GM21528 (cell line): ENCODE data around the gene SH3BP5L.
A peak's percentile ranks its signal among the peaks of the same experiment; 100 is the strongest.

Experiments used
- ATAC-seq: cut with Tn5 transposase; IDR thresholded peaks from one replicate; pipeline ENCODE4 v1.9.1; 2021; ENCODE audit warnings: mild to moderate bottlenecking, moderate library complexity; ENCODE audit not compliant: unreplicated experiment, low FRiP score

The SH3BP5L gene

DNA sequence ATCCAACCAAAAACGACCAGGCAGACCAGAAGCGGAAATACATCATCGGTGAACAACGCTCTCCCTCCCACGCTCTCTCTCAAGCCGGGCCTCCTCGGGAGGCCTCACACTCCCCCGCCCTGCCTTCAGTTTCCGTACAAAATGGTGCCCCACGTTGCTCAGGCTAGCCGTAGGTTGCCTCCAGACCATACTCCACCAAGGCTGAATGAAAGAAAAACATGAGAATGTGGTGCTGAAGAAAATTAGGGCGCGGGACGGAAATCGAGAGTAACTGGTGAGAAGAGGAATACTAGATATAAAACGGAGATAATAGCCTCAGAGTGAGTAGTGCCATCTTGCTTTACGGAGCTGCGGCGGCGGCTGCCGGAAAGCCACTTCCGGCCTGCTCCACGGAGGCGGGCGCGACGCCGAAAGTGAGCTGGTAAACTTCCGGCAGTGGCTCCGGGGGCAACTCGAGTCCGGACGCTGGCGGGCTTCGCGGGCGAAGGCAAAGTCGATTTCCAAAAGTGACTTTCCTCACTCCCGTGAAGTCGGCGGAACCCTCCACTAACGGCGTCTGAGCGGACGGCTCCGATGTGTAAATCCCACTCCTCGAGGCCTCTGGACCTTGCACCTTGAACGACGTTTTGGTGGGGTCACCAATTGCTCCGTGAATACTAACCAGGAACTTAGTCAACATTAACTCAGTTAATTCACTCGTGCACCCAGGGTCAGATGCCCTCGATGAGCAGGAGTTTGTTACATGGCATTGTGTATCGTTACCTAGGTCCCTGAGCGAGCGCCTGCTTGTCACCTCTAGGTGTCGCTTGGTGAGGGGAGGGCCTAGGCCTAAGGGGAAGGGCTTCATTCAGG lies at the start of gene SH3BP5L:
SH3BP5L (minus strand) TSS at position 7 of the 852 bp plus-strand sequence. CDS start 980 bp downstream, outside the sequence.
- peak; percentile 94 for ATAC-seq

DNA sequence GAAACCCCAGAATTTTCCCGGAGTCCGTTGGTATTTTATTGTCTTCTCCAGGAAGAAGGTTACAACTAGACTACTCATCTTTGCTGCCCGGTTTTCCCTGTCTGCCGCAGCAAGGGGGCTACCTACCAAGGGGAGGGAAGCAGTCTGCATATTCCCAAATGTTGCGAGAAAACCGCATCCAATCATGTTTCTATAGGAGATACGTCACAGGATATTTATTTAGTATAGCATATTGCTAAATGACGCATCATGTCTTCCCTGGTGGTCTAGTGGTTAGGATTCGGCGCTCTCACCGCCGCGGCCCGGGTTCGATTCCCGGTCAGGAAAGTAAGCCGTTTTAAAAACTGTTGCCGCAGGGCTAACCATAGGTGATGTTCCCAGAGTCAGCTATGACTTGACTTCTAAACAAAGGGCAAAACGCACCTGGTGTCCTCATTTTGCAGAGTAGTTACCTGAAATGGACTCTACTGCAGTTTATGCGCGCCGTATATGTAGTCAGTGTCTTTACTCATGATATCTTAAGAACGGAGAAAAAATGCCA lies 48.3 kb upstream of the SH3BP5L start:
- ATAC-seq = peak; percentile 75

DNA sequence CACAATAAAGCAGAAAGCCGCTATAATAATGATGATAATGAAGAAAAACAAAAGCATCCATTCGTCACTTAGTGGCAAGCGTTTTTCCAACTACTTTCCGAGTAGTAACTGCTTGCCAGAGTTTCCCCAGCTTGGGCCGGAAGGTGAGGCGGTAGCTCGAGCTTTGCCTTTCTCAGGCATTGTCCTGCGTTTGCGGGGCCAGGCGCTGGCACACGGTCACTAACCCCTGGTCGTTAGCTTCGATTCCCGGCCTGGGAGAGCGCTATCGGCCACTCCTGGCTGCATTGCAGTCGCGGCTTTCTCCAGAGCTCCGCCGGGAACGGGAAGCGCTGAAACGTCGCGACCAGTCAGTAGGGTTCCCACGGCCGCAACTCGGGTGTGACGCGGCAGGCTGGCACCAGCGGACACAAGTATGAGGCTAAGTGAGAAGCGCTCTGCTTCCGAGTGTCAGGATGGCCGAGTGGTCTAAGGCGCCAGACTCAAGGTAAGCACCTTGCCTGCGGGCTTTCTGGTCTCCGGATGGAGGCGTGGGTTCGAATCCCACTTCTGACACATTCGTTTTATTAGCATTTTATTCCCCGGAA lies 47.8 kb upstream of the SH3BP5L start:
- ATAC-seq = peak; percentile 82

DNA sequence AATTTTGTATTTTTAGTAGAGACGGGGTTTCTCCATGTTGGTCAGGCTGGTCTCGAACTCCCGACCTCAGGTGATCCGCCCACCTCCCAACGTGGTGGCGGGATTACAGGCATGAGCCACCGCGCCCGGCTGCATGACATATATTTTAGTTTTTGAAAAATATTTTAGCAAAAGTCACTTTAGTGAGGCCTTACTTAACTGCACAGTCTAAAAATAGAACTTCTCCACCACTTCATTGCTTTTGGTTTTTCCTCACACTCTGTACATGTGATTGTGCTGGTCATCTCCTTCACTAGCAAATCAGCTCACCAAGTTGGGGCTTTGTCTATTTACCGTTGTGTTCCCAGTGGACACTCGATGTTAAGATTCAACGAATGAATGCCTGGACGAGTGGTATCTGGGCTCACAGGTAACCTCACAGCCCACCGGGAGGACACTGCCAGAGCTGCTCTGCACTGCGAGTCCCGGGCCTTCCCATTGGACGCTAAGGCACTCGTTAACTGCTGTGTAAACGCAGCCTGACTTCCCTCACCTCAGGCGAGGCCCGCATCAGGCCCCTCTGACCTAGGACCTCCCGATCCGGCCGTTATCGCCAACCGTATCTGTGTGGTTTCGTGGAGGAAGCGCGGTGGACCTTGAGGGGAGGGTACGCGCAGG lies 47.2 kb upstream of the SH3BP5L start:
- ATAC-seq = peak; percentile 54

DNA sequence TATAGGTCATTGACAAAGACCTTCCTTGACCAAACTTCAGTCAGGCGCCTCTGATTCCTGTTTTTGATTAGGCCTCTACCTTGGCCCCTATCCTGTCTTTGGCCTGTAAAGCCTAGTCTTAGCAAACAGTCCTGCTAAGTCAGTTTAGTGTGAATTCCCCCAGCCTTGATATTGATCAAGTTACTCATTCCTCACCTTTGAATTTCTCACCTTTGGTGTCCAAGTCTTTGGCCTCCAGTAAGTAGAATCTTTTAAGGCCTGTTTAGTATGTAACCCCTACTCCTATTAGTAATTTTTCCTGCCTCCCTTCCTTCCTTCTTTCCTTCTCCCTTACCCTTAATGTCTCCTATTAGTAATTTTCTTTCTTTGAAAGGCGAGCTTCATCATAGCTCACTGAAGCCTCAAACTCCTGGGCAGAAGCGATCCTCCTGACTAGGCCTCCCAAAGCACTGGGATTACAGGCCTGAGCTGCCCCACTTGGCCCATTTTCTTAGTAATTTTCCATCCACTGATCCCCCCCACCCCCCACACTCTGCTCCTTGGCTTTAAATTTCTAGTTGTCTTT lies 46.2 kb upstream of the SH3BP5L start:
- ATAC-seq = no peak

DNA sequence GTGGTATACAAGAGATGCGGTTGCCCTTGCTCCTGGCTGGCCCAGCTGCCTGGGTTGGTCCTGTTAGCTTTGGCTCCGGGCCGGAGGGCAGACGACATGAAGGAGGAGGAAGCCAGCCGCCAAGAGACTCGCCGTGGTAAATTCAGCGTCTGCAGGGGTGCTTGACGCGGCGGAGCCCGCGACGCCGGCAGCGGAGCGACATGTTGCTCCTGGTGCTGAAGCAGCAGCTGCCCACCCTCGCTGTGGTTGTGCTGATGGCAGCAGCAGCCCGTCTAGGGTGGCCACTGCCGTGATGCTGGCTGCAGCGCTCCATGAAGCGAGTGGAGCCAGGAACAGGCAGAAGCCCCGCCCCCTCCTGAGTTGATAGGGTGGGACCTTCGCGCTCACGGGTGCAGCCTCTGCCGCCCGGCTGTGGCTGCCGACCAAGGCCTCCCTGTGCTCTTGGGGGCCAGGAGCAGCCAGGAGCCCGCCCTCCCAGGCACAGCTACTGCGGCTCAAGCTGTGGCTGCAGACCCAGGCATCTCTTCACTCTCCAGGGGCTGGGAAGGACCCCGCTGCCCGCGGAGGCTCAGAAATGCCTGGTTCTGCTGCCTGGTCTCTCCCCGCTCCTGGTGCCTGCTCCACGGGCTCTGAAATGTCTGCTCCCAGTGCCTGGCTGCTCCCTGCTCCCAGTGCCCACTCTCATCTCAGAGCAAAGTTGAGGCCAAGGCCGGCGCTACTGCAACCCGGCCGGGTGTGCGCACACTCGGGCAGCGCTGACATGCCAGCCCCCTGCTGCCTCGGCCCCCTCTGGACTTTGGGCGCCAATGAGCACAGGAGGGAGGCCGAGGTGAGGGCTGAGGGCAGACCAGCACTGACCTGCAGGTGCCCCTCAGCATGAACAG lies 37.5 kb upstream of the SH3BP5L start:
- ATAC-seq = peak; percentile 70

DNA sequence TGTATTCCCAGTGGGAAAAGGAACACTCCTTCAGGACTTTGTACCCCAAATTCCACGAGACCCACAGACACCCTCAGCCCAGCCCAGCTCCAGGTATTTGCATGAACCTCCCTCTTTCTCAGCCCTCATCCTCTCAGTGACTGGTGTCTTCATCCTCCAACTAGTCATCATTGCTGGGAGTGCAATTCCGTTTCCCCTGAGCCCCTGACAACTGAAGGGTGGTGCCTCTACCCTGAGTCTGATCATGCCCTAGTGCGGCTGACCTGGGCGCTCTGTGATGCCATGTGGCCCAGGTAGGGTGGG lies 36.9 kb upstream of the SH3BP5L start:
- ATAC-seq = peak; percentile 15

DNA sequence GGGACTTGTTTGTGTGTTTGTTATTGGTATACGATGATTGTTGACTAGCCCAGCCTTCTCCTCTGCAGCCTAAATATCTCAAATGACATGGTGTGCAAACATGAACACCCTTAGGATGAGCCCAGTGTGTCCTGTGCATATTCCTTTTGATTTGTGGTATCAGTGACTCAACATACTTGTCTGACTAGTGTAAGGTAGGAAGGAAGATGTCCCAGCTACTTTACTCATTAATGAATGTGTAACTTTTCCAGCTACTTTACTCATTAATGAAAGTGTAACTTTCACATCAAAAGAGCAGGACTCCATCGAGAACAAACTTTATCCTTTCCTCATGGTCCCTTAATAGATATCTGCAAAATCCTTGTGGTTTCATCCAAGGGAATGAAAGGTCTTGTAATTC lies 35.9 kb upstream of the SH3BP5L start:
- no peak for ATAC-seq

DNA sequence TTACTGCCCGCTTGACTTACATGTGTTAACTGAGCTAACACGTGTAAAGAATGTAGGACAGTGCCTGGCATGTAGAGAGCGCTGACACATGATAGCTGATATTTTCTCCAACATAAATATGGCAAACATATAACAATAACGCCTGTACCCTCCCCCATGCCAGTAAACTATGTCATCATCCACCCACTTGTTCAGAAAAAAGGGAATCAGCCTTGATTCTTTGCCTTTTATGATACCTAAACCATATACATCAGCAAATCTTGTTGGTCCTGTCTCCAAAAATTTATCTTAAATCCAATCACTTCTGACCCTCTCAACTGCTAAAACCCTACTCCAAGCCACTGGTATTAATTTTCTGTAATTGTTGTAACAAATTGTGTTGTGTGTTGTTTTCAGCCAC lies 34.3 kb upstream of the SH3BP5L start:
- ATAC-seq = no peak

DNA sequence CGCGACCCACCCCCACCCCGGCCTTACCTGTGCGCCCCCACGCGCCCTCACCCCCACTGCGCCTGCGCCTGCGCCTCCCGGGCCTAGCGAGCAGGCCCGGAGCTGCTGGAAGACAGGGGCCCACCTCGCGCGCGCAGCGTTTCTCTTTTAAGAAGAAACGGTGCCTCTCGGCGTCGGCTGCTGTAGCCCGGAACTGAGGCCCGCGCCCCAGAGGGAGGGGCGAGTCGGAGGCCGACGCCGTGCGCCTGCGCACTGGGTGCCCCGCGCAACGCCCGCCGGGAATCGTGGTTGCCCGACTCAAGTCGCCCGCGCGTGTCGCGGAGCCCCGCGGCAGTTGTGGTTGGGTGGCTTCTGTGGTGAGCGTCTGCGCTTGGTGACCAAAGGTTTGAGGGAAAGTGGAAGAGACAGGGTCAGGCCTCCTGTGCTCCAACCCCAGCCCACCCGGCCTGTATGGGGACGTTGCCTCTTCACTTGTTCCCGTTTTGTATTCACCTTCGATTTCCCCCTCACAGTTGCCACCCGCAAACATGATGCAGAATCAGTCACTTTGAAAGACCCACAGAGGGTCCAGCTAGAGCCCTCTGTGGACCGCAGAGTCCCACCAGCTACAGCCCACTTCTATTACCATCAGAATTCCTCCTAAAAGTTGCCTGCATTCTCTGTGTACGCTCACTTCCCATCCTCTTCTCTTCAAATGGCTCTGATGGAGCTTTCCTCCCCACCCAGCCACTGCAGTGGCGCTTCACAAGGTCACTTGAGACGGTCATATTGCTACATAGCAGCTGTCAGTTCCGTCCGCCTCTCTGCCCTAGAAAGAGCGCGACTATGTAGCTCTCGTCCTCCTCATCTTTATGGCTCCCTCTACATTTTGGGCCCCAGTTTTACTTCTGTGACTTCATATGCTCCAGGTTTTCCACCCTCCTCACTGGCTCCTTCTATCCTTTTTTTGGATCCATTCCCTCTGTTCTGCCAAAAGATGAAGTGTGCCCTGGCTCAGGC lies 33.5 kb upstream of the SH3BP5L start, which contains the start of gene ZNF692:
ZNF692 (minus strand) TSS at position 195 of the 999 bp plus-strand sequence. CDS start 776 bp downstream, outside the sequence.
- ATAC-seq = peak; percentile 73

DNA sequence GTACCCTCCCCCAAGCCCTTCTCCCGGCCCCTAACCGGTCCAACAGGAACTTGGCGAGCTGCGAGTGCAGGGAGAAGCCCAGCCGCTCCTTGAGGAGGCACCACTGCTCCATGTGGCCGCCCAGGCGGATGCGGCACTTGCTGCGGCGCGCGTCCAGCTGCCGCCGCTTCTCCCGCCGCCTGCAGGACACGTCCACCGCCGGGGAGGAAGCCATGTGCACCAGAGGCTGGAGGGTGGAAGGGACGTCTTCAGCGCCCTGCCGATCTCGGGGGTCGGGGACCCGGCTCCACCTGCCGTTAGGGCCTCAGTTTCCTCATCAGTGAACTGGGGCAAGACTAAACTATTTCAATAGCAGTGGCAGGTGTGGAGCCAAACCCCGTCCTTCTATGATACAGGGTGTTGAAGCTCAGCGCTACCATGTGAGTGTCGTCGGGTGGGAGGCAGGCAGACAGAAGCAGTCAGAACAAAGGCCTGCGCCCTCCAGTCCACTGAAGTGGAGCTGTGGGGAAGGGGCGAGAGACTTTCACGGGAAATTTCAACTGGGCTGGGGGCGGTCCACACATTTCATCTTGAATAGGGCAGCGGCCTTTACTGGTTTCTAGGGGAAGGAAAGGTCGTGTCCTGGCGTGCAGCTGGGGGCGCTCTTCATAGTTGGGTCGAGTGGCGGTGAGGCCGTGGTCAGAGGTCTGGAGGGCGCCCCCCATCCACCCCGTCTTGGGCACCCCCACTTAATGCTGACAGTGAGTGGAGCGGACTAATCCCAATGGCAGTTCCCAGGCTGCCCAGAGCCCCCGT lies 32.6 kb upstream of the SH3BP5L start:
- peak; percentile 47 for ATAC-seq

DNA sequence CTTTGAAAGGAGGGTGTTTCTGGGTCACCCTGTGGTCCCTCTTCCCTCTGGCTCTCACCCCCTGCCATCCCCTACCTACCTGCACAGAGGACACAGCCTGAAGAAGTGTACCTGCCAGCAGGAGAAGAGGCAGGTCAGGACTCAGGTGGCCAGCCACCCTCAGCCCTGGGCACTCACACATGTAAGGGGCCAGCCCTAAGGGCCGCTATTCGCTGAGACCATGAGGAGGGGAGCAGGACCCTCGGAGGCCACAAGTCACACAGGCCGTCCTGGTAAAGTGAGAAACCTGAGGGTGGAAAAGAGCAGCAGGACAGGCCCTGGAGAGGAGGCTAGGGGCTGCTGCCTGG lies 32.0 kb upstream of the SH3BP5L start:
- ATAC-seq = peak; percentile 1

DNA sequence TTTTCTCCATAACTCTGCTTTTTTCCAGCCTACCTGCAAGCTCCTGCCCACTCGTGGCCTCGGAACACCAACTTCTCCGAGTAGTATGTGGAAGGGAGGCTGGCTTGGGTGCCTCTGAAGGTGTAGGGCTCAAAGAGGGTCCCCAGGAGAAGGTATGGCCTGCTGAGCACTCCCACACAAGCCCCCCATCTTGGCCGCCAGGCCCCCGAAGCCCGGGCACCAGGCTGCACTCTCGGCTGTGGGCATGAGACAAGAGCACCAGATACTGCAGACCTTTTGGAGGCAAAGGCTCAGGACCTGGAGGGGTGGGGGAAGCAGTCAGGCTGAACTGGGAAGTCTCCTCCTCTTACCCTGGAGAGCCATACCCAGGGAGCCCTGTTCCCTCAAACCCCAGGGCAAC lies 31.5 kb upstream of the SH3BP5L start:
- ATAC-seq = no peak

DNA sequence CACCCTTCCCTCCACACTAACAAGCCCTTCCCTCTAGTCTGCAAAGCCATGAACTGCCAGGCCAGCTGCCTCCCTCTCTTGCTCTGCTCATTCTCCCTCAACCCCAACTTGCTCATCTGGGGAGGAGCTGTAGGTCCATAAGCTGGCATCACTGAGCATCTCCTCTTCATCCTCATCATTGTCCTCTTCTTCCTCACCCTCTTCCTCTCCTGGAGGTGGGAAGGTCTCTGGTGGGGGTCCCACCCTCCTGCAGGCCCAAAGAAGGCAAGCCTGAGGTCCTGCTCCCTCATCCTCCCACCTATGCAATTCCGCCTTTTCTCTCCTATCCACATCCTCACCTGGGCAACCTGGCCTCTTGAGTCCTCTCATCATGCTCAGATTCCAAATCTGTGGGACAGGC lies 30.5 kb upstream of the SH3BP5L start:
- no peak for ATAC-seq

DNA sequence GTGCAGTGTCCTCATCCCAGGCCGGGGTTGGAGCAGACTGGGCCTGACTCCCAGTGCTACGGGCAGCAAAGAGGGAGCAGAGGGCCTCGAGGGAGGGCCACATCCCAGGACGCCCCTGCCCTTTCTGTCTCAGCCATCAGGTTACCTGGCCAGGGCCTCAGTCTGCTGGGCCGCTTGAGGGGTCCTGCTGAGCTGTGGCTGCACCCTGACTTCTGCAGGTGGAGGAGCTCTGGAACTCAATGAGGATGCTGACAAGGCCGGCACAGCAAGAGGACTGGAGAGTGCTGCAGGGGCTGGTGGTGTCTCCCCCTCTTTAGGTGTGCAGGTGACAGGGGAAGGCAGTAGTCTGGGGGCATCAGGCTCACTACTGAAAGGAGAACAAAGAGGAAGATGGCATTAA lies 29.9 kb upstream of the SH3BP5L start:
- ATAC-seq = no peak

DNA sequence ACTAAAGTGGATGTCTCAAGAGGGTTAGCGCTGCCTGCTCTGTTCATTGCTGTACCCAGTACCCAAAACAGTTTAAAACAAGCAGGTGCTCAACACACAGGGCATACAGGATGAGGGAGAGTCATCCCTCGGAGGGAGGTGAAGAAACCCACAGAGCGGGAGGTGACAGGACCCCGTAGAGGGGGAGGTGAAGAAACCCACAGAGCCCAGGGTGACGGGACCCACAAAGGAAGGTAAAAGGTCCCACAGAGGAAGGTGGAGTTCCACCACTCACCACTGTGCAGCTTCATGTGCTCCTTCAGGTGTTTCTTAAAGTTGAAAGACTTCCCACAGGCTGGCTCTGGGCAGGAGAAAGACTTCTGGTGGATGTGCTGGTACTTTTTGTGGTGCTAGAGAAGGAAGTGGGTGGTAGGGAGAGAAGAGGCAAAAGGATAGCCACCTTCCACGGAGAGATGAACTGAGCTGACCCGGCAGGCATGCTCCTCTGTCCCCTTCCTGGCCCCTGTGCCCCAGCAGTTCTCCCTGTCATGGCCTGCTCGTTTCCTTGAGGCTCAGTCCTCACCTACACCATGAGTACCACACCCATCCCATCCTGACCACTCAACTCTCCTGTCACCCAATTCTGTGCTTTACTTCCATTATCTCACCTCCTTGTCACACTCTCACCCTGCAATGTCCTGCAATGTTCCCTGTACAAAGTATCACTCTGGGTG lies 28.1 kb upstream of the SH3BP5L start:
- ATAC-seq = no peak
